T follicular helper cell (primary cell): ENCODE data around the gene FAM161B.
"Not testable (repeated sequence)": the region's sequence is repeated elsewhere in the genome, so short reads cannot be mapped to it uniquely, and the experiment has no call there.

ENCODE experiments used
- DNase-seq: peaks from one replicate; pipeline ENCODE4 v3.0.0-alpha.2; 2020; ENCODE audit warnings: low read depth

Gene FAM161B

GRCh38 chr14:73944432-73945158 is 5.3 kb downstream of the FAM161B start:
- no peak for DNase-seq

- no peak for DNase-seq
Observed at GRCh38 chr14:73943083-73943482, 6.8 kb downstream of the FAM161B start.

- DNase-seq: no peak
Observed at GRCh38 chr14:73942180-73942579, 7.7 kb downstream of the FAM161B start.

- DNase-seq: no peak
Observed at GRCh38 chr14:73937012-73937411, 12.9 kb downstream of the FAM161B start.

GRCh38 chr14:73936548-73936947 is 13.3 kb downstream of the FAM161B start:
- DNase-seq: no peak

- DNase-seq: no peak
Observed at GRCh38 chr14:73935666-73936065, 14.2 kb downstream of the FAM161B start.

- no peak for DNase-seq
Observed at GRCh38 chr14:73924337-73924736, 25.6 kb downstream of the FAM161B start.

GRCh38 chr14:73919457-73919856 is 30.4 kb downstream of the FAM161B start:
- DNase-seq: not testable (repeated sequence)

GRCh38 chr14:73916324-73916723 is 33.6 kb downstream of the FAM161B start:
- no peak for DNase-seq

- DNase-seq: no peak
Observed at GRCh38 chr14:73913256-73913655, 36.6 kb downstream of the FAM161B start.

GRCh38 chr14:73909681-73910080 is 40.2 kb downstream of the FAM161B start:
- DNase-seq: no peak

- no peak for DNase-seq
Observed at GRCh38 chr14:73903028-73903427, 46.9 kb downstream of the FAM161B start.

GRCh38 chr14:73896521-73896920 is 53.4 kb downstream of the FAM161B start:
- DNase-seq: no peak

- DNase-seq: no peak
Observed at GRCh38 chr14:73895939-73896338, 54.0 kb downstream of the FAM161B start.

- DNase-seq: not testable (repeated sequence)
Observed at GRCh38 chr14:73894180-73894687, 55.7 kb downstream of the FAM161B start.

GRCh38 chr14:73889376-73889775 is 60.5 kb downstream of the FAM161B start:
- DNase-seq: no peak

- no peak for DNase-seq
Observed at GRCh38 chr14:73888971-73889370, 60.9 kb downstream of the FAM161B start.

- no peak for DNase-seq
Observed at GRCh38 chr14:73888460-73888725, 61.5 kb downstream of the FAM161B start.

- DNase-seq: no peak
Observed at GRCh38 chr14:73887694-73888459, 62.0 kb downstream of the FAM161B start.

- DNase-seq: no peak
Observed at GRCh38 chr14:73887318-73887616, 62.6 kb downstream of the FAM161B start.

GRCh38 chr14:73886449-73887317 is 63.2 kb downstream of the FAM161B start, which contains the start of gene ZNF410:
TSS of gene ZNF410 (plus strand) at chr14:73886859. CDS start at chr14:73892176, 5,317 bp downstream.
- DNase-seq: peak; percentile 74

- no peak for DNase-seq
Observed at GRCh38 chr14:73884438-73885190, 65.3 kb downstream of the FAM161B start.
